GM12878 (cell line): Measurements from ENCODE around the gene CHRM4. TPM values are rescaled to one million over a fixed set of nuclear protein-coding genes. Genes with fewer than 3 reads are reported as not detected.

Experiments
- ATAC-seq: fragments of 200-7000 bp; cut with Tn5 transposase; 3 replicates; pipeline ENCODE4 v1.9.1; 2020; ENCODE audit warnings: mild to moderate bottlenecking, moderate library complexity
- BruUV-seq: library from RNA; stranded (reverse); fragments of 400-500 nt; replicated peaks from 2 replicates; lab custom pipeline; 2021; lab: Mats Ljungman, UMichigan
- CTCF ChIA-PET: fragments of 300-600 bp; sonication (Branson Sonifier 250); formaldehyde crosslinking; extraction: SDS; loops from one replicate; lab custom pipeline; 2021; ENCODE audit warnings: inconsistent platforms; lab: Yijun Ruan, JAX
- POLR2A ChIA-PET: fragments of 350-600 bp; formaldehyde crosslinking; extraction: SDS; loops from one replicate; lab custom pipeline; 2021; ENCODE audit warnings: inconsistent platforms; lab: Charles Lee
- RAD21 ChIA-PET: fragments of 300-600 bp; sonication (Branson Sonifier 250); formaldehyde crosslinking; loops from one replicate; lab custom pipeline; 2023; ENCODE audit warnings: antibody characterized with exemption; ENCODE audit not compliant: unreplicated experiment; lab: Charles Lee
- SMC1A ChIA-PET: fragments of 300-600 bp; sonication (Branson Sonifier 250); formaldehyde crosslinking; loops from one replicate; lab custom pipeline; 2023; ENCODE audit not compliant: unreplicated experiment, uncharacterized antibody; lab: Charles Lee
- DNase-seq: peaks from one replicate; pipeline ENCODE4 v3.0.0-alpha.2; 2011; ENCODE audit warnings: low read depth, low spot score
- FAIRE-seq: peaks from 3 replicates; lab custom pipeline; 2011; peaks lifted over from hg19 to GRCh38; lab: Jason Lieb, UNC
- H2AFZ ChIP-seq: 2 replicates; pipeline ENCODE4 v1.6.0; 2011; ENCODE audit warnings: low read depth, low read length, control low read depth; ENCODE audit not compliant: control insufficient read depth
- H3K27ac ChIP-seq: 2 replicates; pipeline ENCODE4 v1.5.1; 2011; ENCODE audit warnings: control low read depth; ENCODE audit not compliant: control insufficient read depth, insufficient read depth
- H3K27me3 ChIP-seq, 2 experiments: replicated peaks in 1 of 2; 2 replicates each; pipeline versions ENCODE4 v1.6.0 to v1.6.1; 2011; ENCODE audit warnings: low read length in 1 of 2; ENCODE audit not compliant: control insufficient read depth in 2 of 2, insufficient read depth in 2 of 2
- H3K36me3 ChIP-seq, 2 experiments: 2 replicates each; pipeline ENCODE4 v1.5.1; 2011; ENCODE audit warnings: low read length in 1 of 2; ENCODE audit not compliant: control insufficient read depth in 2 of 2, insufficient read depth in 2 of 2
- H3K4me1 ChIP-seq: 2 replicates; pipeline ENCODE4 v1.6.1; 2011; ENCODE audit warnings: mild to moderate bottlenecking, low read length, moderate library complexity, mixed read lengths; ENCODE audit not compliant: control insufficient read depth, insufficient read depth
- H3K4me2 ChIP-seq: 2 replicates; pipeline ENCODE4 v1.6.0; 2011; ENCODE audit warnings: control low read depth; ENCODE audit not compliant: control insufficient read depth, insufficient read depth
- H3K4me3 ChIP-seq: fragments of 200-600 bp; sonication (generic); 2 replicates; pipeline ENCODE4 v1.5.1; 2016
- H3K79me2 ChIP-seq: 2 replicates; pipeline ENCODE4 v1.6.0; 2011; ENCODE audit warnings: low read length; ENCODE audit not compliant: control insufficient read depth, insufficient read depth
- H3K9ac ChIP-seq: 2 replicates; pipeline ENCODE4 v1.8.0; 2011; ENCODE audit warnings: low read length, control low read depth, mixed read lengths; ENCODE audit not compliant: control insufficient read depth, insufficient read depth
- H3K9me3 ChIP-seq: replicated peaks from 3 replicates; pipeline ENCODE4 v1.5.1; 2011; ENCODE audit warnings: mild to moderate bottlenecking, low read length; ENCODE audit not compliant: control insufficient read depth, insufficient read depth
- H4K20me1 ChIP-seq: 2 replicates; pipeline ENCODE4 v1.6.0; 2011; ENCODE audit not compliant: control insufficient read depth, insufficient read depth
- EED ChIP-seq: sonication (generic); IDR thresholded peaks from 2 replicates; pipeline ENCODE4 v1.6.1; 2016; ENCODE audit warnings: antibody characterized with exemption, low read depth
- GATAD2B ChIP-seq: fragments of 450-650 bp; conservative IDR thresholded peaks from 2 replicates; pipeline ENCODE4 v1.6.1; 2017; ENCODE audit warnings: low read depth, mild to moderate bottlenecking, moderate library complexity
- RAD51 ChIP-seq: fragments of 450-650 bp; IDR thresholded peaks from 2 replicates; pipeline ENCODE4 v1.6.1; 2016; ENCODE audit warnings: moderate library complexity, mild to moderate bottlenecking, inconsistent platforms
- RCOR1 ChIP-seq: conservative IDR thresholded peaks from 2 replicates; pipeline ENCODE4 v1.6.1; 2012; ENCODE audit warnings: low read depth, low read length, improper control_type of control experiment
- SKIL ChIP-seq: fragments of 450-650 bp; IDR thresholded peaks from 2 replicates; pipeline ENCODE4 v1.6.1; 2017; ENCODE audit warnings: mild to moderate bottlenecking, low read depth, inconsistent platforms; ENCODE audit not compliant: poor library complexity, severe bottlenecking
- STAT3 ChIP-seq: IDR thresholded peaks from 2 replicates; pipeline ENCODE4 v1.6.1; 2011; ENCODE audit warnings: low read depth, low read length, improper control_type of control experiment
- ZBED1 ChIP-seq: IDR thresholded peaks from 2 replicates; pipeline ENCODE4 v1.6.1; 2016; ENCODE audit warnings: borderline replicate concordance
- ZBTB4 ChIP-seq: fragments of 450-650 bp; formaldehyde crosslinking; IDR thresholded peaks from 2 replicates; pipeline ENCODE4 v1.4.0; 2022; ENCODE audit warnings: mild to moderate bottlenecking, moderate library complexity
- ZZZ3 ChIP-seq: IDR thresholded peaks from 2 replicates; pipeline ENCODE4 v1.6.1; 2011; ENCODE audit warnings: low read depth; ENCODE audit not compliant: control insufficient read depth, insufficient read length
- WGBS: methylation state at CpG from one replicate; pipeline ENCODE4 v1.1.6; 2016; ENCODE audit warnings: low lambda C conversion rate; ENCODE audit not compliant: insufficient replicate concordance, insufficient coverage; ENCODE audit errors: missing lambda C conversion rate; 5-methylcytosine and 5-hydroxymethylcytosine counted together
- in situ Hi-C: fragments of 300-500 bp; cut with MboI; formaldehyde crosslinking; loops from 9 replicates; pipeline ENCODE4 v1.14.3; 2018; ENCODE audit warnings: mixed read lengths
- intact Hi-C: fragments of 100-400 bp; cut with micrococcal nuclease; formaldehyde crosslinking; loops from one replicate; pipeline ENCODE4 v1.14.2; 2022; ENCODE audit not compliant: unreplicated experiment
- polyA plus RNA-seq, 11 experiments: library from polyadenylated mRNA; depleted of rRNA in 4 of 11; unstranded in 6 of 11; stranded (reverse) in 5 of 11; fragments of >200 nt; fragmentation: Nextera tagmentation in 4 of 11; fragmentation: Illumina TruSeq in 1 of 11; extraction: Ambion mirVana in 4 of 11; extraction: Trizol in 1 of 11; gene quantifications; 1 replicate in 1 of 11; 2 replicates in 10 of 11; pipeline versions ENCODE4 v1.2.1 to v1.2.3, GENCODE V29; 2011 to 2016; ENCODE audit warnings: inconsistent platforms in 2 of 11, missing spikeins in 2 of 11, low read depth in 1 of 11
- total RNA-seq, 4 experiments: library from RNA; depleted of rRNA in 3 of 4; stranded (reverse); fragments of >200 nt in 3 of 4; fragmentation: Illumina TruSeq in 1 of 4; extraction: Trizol in 1 of 4; gene quantifications; 2 replicates each; pipeline versions ENCODE4 v1.2.1 to v1.2.3, GENCODE V29; 2013 to 2021
- TF ChIP-seq, protein P1 (sequence below): fragments of 450-650 bp; IDR thresholded peaks from 2 replicates; pipeline ENCODE4 v1.6.1; 2018; ENCODE audit warnings: borderline replicate concordance, mild to moderate bottlenecking; ENCODE audit not compliant: partially characterized antibody
- TF ChIP-seq, protein P2 (sequence below), 3 experiments: IDR thresholded peaks in 2 of 3; conservative IDR thresholded peaks in 1 of 3; 2 replicates each; pipeline ENCODE4 v1.5.1; 2011; ENCODE audit warnings: low read depth in 3 of 3, low read length in 3 of 3, mild to moderate bottlenecking in 3 of 3, control low read depth in 2 of 3, moderate library complexity in 2 of 3, inconsistent platforms in 1 of 3, mixed read lengths in 1 of 3; ENCODE audit not compliant: control insufficient read depth in 2 of 3, insufficient read depth in 1 of 3; ENCODE audit errors: extremely low read depth in 1 of 3

CHRM4 gene
- total and polyA plus RNA-seq, 10 of the 15 experiments (the other 5 are each of a cell fraction or from before 2014, with no cell fraction given), result 0.12 to 0.23 (median 0.13) TPM; not detected in 7

DNA sequence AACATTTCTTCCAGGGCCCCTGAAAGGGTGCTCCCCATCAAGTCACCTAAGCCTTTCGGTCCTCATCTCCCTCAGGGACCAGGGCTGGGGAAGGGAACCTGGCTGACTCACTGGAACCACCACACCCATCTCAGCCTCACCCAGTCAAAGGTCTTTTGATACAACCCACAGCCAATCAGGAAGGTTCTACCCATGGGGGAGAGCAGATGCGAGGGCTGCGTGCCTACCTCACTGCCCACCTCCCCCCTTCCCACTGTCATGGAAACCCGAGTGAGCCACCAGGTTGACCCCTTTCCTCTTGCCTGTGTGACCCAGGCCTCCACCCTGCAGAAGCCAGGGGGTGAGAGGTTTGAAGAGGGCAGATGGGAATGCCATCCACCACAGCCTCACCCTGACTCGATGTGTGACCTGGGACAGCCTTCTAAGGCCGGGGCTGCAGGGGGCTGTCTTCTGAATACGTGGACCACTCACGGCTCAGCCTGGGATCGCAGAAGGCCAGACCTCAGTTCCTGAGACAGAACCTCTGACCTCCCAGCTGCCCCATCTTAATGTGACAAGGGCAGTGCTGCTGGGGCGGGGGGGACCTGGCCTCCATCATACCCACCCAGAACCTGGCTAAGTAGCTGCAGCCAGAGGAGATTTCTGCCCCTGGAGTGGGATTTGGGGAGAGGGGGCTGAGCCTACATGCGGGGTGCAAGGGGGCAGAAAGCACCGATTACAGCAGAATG, 7.4 kb downstream of the CHRM4 start (continued):
- TF ChIP-seq SKIL (no peak), RCOR1 (no peak), ZBED1 (no peak), ZZZ3 (no peak)
- TF ChIP-seq, protein P1, sequence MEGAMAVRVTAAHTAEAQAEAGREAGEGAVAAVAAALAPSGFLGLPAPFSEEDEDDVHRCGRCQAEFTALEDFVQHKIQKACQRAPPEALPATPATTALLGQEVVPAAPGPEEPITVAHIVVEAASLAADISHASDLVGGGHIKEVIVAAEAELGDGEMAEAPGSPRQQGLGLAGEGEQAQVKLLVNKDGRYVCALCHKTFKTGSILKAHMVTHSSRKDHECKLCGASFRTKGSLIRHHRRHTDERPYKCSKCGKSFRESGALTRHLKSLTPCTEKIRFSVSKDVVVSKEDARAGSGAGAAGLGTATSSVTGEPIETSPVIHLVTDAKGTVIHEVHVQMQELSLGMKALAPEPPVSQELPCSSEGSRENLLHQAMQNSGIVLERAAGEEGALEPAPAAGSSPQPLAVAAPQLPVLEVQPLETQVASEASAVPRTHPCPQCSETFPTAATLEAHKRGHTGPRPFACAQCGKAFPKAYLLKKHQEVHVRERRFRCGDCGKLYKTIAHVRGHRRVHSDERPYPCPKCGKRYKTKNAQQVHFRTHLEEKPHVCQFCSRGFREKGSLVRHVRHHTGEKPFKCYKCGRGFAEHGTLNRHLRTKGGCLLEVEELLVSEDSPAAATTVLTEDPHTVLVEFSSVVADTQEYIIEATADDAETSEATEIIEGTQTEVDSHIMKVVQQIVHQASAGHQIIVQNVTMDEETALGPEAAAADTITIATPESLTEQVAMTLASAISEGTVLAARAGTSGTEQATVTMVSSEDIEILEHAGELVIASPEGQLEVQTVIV, result no peak
- TF ChIP-seq, all 136 proteins: peak for 0

DNA sequence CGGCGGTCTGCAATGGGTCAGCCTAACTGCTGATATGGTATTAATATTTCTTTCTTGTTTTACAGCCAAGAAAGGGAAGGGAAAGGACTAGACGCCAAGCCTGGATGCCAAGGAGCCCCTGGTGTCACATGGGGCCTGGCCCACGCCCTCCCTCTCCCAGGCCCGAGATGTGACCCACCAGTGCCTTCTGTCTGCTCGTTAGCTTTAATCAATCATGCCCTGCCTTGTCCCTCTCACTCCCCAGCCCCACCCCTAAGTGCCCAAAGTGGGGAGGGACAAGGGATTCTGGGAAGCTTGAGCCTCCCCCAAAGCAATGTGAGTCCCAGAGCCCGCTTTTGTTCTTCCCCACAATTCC, 8.2 kb downstream of the CHRM4 start:
- Histone ChIP-seq H3K27me3 (peaks cover 7 to 18% of the 10 kb centered on the region in 2 experiments), H3K9ac (no peak overlapping the region), H3K79me2 (no peaks in the 10 kb centered on the region), H3K36me3 (no peaks in the 10 kb centered on the region), H2AFZ (no peak overlapping the region), H3K27ac (no peak overlapping the region), H3K9me3 (no peaks in the 10 kb centered on the region), H4K20me1 (no peaks in the 10 kb centered on the region), H3K4me1 (peaks cover 8% of the 10 kb centered on the region), H3K4me3 (no peak overlapping the region), H3K4me2 (no peak overlapping the region)
- ChIA-PET POLR2A (interaction anchor here (0.6 kb wide), 2 partner anchors 33 to 95 kb away, joined by 4 to 6 read pairs; no protein-coding TSS in a partner anchor), CTCF (interaction anchor here (0.9 to 1.8 kb wide), 12 partner anchors 13 to 235 kb away, joined by 3 to 9 read pairs (median 4); no protein-coding TSS in a partner anchor), SMC1A (interaction anchor here (0.6 to 1.2 kb wide), 4 partner anchors 9 to 234 kb away, joined by 3 read pairs; partner anchors contain the start of genes ATG13 and HARBI1), RAD21 (interaction anchor here (0.7 to 0.9 kb wide), 2 partner anchors 23 to 31 kb away, joined by 3 read pairs; no protein-coding TSS in a partner anchor)
- BruUV-seq, result no TSS peak
- DNase-seq, result no peak
- no peak for ATAC-seq
- intact Hi-C loops (no loop called here), in situ Hi-C loops (no loop called here)
- no peak for FAIRE-seq
- 47% methylated on average over 7 of the region's 7 CpGs for WGBS
- TF ChIP-seq, protein P2, sequence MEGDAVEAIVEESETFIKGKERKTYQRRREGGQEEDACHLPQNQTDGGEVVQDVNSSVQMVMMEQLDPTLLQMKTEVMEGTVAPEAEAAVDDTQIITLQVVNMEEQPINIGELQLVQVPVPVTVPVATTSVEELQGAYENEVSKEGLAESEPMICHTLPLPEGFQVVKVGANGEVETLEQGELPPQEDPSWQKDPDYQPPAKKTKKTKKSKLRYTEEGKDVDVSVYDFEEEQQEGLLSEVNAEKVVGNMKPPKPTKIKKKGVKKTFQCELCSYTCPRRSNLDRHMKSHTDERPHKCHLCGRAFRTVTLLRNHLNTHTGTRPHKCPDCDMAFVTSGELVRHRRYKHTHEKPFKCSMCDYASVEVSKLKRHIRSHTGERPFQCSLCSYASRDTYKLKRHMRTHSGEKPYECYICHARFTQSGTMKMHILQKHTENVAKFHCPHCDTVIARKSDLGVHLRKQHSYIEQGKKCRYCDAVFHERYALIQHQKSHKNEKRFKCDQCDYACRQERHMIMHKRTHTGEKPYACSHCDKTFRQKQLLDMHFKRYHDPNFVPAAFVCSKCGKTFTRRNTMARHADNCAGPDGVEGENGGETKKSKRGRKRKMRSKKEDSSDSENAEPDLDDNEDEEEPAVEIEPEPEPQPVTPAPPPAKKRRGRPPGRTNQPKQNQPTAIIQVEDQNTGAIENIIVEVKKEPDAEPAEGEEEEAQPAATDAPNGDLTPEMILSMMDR (IDR thresholded peaks at IDR 0.05 in 2 of 3, conservative IDR thresholded peaks at IDR 0.05 in 1 of 3; ENCODE audit: control insufficient read depth in 2 of 3, extremely low read depth in 1 of 3, insufficient read depth in 1 of 3, low read depth in 3 of 3, low read length in 3 of 3), result 0 out of 6 replicates have a peak, but pooled peaks of 1 of the 3 experiments have one; percentile 10
- TF ChIP-seq STAT3 (no peak), GATAD2B (no peak), ZBED1 (no peak), EED (no peak), RAD51 (no peak), ZBTB4 (CRISPR knock-in tag) (no peak)
